Measurements from ENCODE around the gene KIF5C.

KIF5C gene

GRCh38 chr2:148984449-148984848 lies 109.4 kb downstream of the KIF5C start:
- in situ Hi-C loops (cut with HindIII; ENCODE audit: low sequenced_read_pairs) = no loop called here

- in situ Hi-C loops (cut with HindIII; ENCODE audit: low sequenced_read_pairs) = no loop called here
These were observed 112.3 kb downstream of the KIF5C start for GRCh38 chr2:148987286-148987685.

- in situ Hi-C loops (cut with HindIII; ENCODE audit: low sequenced_read_pairs) = no loop called here
These were observed 113.3 kb downstream of the KIF5C start for GRCh38 chr2:148988337-148988736.

GRCh38 chr2:148989882-148990493 lies 115.0 kb downstream of the KIF5C start:
- in situ Hi-C loops (cut with HindIII; ENCODE audit: low sequenced_read_pairs) = no loop called here

GRCh38 chr2:148990968-148991367 lies 115.9 kb downstream of the KIF5C start:
- in situ Hi-C loops (cut with HindIII; ENCODE audit: low sequenced_read_pairs) = no loop called here

- in situ Hi-C loops (cut with HindIII; ENCODE audit: low sequenced_read_pairs) = no loop called here
These were observed 117.4 kb downstream of the KIF5C start for GRCh38 chr2:148992448-148992847.

GRCh38 chr2:148993351-148993750 lies 118.3 kb downstream of the KIF5C start:
- in situ Hi-C loops (cut with HindIII; ENCODE audit: low sequenced_read_pairs) = no loop called here

GRCh38 chr2:148994341-148994740 lies 119.3 kb downstream of the KIF5C start:
- in situ Hi-C loops (cut with HindIII; ENCODE audit: low sequenced_read_pairs) = no loop called here

GRCh38 chr2:148996805-148997204 lies 121.8 kb downstream of the KIF5C start:
- in situ Hi-C loops (cut with HindIII; ENCODE audit: low sequenced_read_pairs) = no loop called here

- in situ Hi-C loops (cut with HindIII; ENCODE audit: low sequenced_read_pairs) = no loop called here
These were observed 123.3 kb downstream of the KIF5C start for GRCh38 chr2:148998165-148998830.

GRCh38 chr2:148998831-148999200 lies 123.8 kb downstream of the KIF5C start:
- in situ Hi-C loops (cut with HindIII; ENCODE audit: low sequenced_read_pairs) = no loop called here

GRCh38 chr2:148999451-148999921 lies 124.5 kb downstream of the KIF5C start:
- in situ Hi-C loops (cut with HindIII; ENCODE audit: low sequenced_read_pairs) = no loop called here

GRCh38 chr2:149000158-149000938 lies 125.3 kb downstream of the KIF5C start:
- in situ Hi-C loops (cut with HindIII; ENCODE audit: low sequenced_read_pairs) = loop anchor here (25.0 kb wide), 1 partner anchor 562 kb away; no protein-coding TSS in a partner anchor

GRCh38 chr2:149001496-149001895 lies 126.5 kb downstream of the KIF5C start:
- in situ Hi-C loops (cut with HindIII; ENCODE audit: low sequenced_read_pairs) = loop anchor here (25.0 kb wide), 1 partner anchor 561 kb away; no protein-coding TSS in a partner anchor

- in situ Hi-C loops (cut with HindIII; ENCODE audit: low sequenced_read_pairs) = loop anchor here (25.0 kb wide), 1 partner anchor 560 kb away; no protein-coding TSS in a partner anchor
These were observed 127.4 kb downstream of the KIF5C start for GRCh38 chr2:149002378-149002890.

GRCh38 chr2:149002891-149003740 lies 128.1 kb downstream of the KIF5C start:
- in situ Hi-C loops (cut with HindIII; ENCODE audit: low sequenced_read_pairs) = loop anchor here (25.0 kb wide), 1 partner anchor 559 kb away; no protein-coding TSS in a partner anchor

GRCh38 chr2:149004836-149005235 lies 129.8 kb downstream of the KIF5C start:
- in situ Hi-C loops (cut with HindIII; ENCODE audit: low sequenced_read_pairs) = loop anchor here (25.0 kb wide), 1 partner anchor 557 kb away; no protein-coding TSS in a partner anchor

GRCh38 chr2:149005471-149006077 lies 130.5 kb downstream of the KIF5C start:
- in situ Hi-C loops (cut with HindIII; ENCODE audit: low sequenced_read_pairs) = loop anchor here (25.0 kb wide), 1 partner anchor 557 kb away; no protein-coding TSS in a partner anchor

GRCh38 chr2:149006883-149007543 lies 132.0 kb downstream of the KIF5C start:
- in situ Hi-C loops (cut with HindIII; ENCODE audit: low sequenced_read_pairs) = loop anchor here (25.0 kb wide), 1 partner anchor 555 kb away; no protein-coding TSS in a partner anchor
